Measurements from ENCODE around the gene DTHD1. TPM values are rescaled to one million over a fixed set of nuclear protein-coding genes. Genes with fewer than 3 reads are reported as not detected.

Gene DTHD1
- total and polyA plus RNA-seq, 10 of the 15 experiments (the other 5 are each of a cell fraction or from before 2014, with no cell fraction given) = 0.05 to 2.8 (median 1.4) TPM

DNA sequence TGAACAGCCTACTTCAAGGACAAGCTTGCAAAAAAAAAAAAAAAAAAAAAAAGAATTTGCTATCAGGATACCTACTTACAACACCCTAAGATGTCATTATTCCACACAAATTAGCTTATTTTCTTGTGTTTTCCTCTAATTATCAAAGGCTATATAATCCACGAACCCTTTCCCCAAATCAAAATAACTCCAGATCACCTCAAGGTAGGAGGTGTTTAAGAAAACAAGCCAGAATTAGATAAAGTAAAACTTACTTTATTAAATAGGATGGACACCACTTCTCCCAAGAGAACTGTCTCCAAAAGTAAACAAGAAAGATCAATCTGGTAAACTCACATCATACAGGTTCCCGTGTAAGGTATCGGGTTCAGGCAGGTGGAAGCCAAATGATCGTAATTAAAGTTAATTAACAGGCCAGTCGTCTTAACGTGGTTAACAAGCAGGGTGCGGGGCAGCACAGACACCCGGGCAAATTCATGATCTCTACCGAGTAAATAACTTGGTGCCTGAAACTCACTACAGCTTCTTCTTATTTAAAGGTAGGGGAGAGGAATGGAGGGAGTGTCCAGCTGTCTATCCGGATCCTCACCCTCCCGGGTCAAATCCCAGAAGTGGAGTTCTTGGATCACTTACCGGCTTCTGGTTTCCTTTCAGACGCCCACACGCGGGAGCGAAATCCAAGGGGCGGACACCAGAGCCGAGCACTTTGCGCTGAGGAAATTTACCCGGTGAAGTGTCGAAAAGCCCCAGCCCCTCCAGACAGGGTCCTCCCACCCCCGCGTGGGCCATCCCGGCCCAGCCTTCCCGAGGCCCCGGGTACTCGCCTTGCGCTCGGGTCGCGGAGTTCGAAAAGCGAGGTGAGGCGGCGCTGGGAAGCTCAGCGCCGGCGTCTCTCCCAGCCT, 37.8 kb upstream of the DTHD1 start:
- DNase-seq (ENCODE audit: low read depth, low spot score) (no peak), ATAC-seq (peak; percentile 43), FAIRE-seq (peak; percentile 38)
- POLR2A ChIA-PET = interaction anchor here (0.6 to 2.4 kb wide), 18 partner anchors 9 to 290 kb away, joined by 3 to 10 read pairs (median 4); no protein-coding TSS in a partner anchor
- SMC1A ChIA-PET (ENCODE audit: uncharacterized antibody, unreplicated experiment) = interaction anchor here (0.6 to 6.9 kb wide), 40 partner anchors 9 to 1918 kb away, joined by 3 to 78 read pairs (median 5); no protein-coding TSS in a partner anchor
- in situ Hi-C loops (cut with MboI) (loop anchor here (5.0 kb wide), 1 partner anchor 79 kb away; no protein-coding TSS in a partner anchor), intact Hi-C loops (cut with micrococcal nuclease; ENCODE audit: unreplicated experiment) (loop anchor here (1.0 to 5.0 kb wide), 5 partner anchors 43 to 1649 kb away; partner anchors contain the start of gene TBC1D1)
- TSS peak; percentile 50 for BruUV-seq (replicated peaks)
- no peaks in the 10 kb centered on the region for H3K4me1 ChIP-seq (ENCODE audit: control insufficient read depth, insufficient read depth, low read length)
- H4K20me1 ChIP-seq (ENCODE audit: control insufficient read depth, insufficient read depth) = no peaks in the 10 kb centered on the region
- RAD21 ChIA-PET (ENCODE audit: unreplicated experiment) = interaction anchor here (0.6 to 4.5 kb wide), 34 partner anchors 9 to 268 kb away, joined by 3 to 51 read pairs (median 5); no protein-coding TSS in a partner anchor
- no peaks in the 10 kb centered on the region for H3K27me3 ChIP-seq (replicated peaks in 1 of 2; ENCODE audit: control insufficient read depth in 2 of 2, insufficient read depth in 2 of 2, low read length in 1 of 2)
- H2AFZ ChIP-seq (ENCODE audit: control insufficient read depth, low read depth, low read length) = peak overlapping the region; percentile 87
- peak overlapping the region; percentile 72 for H3K4me2 ChIP-seq (ENCODE audit: control insufficient read depth, insufficient read depth)
- CTCF ChIA-PET = interaction anchor here (0.6 to 4.5 kb wide), 20 partner anchors 9 to 1213 kb away, joined by 3 to 23 read pairs (median 4); no protein-coding TSS in a partner anchor
- peak overlapping the region; percentile 88 for H3K27ac ChIP-seq (ENCODE audit: control insufficient read depth, insufficient read depth)
- H3K4me3 ChIP-seq = peak overlapping the region; percentile 84
- H3K9ac ChIP-seq (ENCODE audit: control insufficient read depth, insufficient read depth, low read length) = peak overlapping the region; percentile 94
- under 1% methylated on average over 29 of the region's 38 CpGs for WGBS (ENCODE audit: insufficient coverage, insufficient replicate concordance, low lambda C conversion rate, missing lambda C conversion rate)
- H3K79me2 ChIP-seq (ENCODE audit: control insufficient read depth, insufficient read depth, low read length) = peaks cover 55% of the 10 kb centered on the region
- peaks cover 2% of the 10 kb centered on the region; the same call in 2 of the 3 replicates for H3K9me3 ChIP-seq (replicated peaks; ENCODE audit: control insufficient read depth, insufficient read depth, low read length)
- H3K36me3 ChIP-seq (ENCODE audit: control insufficient read depth in 2 of 2, insufficient read depth in 2 of 2, low read length in 1 of 2) = no peaks in the 10 kb centered on the region
- TF ChIP-seq, protein P1, sequence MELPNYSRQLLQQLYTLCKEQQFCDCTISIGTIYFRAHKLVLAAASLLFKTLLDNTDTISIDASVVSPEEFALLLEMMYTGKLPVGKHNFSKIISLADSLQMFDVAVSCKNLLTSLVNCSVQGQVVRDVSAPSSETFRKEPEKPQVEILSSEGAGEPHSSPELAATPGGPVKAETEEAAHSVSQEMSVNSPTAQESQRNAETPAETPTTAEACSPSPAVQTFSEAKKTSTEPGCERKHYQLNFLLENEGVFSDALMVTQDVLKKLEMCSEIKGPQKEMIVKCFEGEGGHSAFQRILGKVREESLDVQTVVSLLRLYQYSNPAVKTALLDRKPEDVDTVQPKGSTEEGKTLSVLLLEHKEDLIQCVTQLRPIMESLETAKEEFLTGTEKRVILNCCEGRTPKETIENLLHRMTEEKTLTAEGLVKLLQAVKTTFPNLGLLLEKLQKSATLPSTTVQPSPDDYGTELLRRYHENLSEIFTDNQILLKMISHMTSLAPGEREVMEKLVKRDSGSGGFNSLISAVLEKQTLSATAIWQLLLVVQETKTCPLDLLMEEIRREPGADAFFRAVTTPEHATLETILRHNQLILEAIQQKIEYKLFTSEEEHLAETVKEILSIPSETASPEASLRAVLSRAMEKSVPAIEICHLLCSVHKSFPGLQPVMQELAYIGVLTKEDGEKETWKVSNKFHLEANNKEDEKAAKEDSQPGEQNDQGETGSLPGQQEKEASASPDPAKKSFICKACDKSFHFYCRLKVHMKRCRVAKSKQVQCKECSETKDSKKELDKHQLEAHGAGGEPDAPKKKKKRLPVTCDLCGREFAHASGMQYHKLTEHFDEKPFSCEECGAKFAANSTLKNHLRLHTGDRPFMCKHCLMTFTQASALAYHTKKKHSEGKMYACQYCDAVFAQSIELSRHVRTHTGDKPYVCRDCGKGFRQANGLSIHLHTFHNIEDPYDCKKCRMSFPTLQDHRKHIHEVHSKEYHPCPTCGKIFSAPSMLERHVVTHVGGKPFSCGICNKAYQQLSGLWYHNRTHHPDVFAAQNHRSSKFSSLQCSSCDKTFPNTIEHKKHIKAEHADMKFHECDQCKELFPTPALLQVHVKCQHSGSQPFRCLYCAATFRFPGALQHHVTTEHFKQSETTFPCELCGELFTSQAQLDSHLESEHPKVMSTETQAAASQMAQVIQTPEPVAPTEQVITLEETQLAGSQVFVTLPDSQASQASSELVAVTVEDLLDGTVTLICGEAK (IDR thresholded peaks at IDR 0.05; ENCODE audit: borderline replicate concordance) = peak; percentile 23; the same call in 1 of the 2 replicates
- TF ChIP-seq, protein P2, sequence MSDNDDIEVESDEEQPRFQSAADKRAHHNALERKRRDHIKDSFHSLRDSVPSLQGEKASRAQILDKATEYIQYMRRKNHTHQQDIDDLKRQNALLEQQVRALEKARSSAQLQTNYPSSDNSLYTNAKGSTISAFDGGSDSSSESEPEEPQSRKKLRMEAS (IDR thresholded peaks at IDR 0.05; ENCODE audit: low read depth, low read length) = 0 out of 2 replicates have a peak, but pooled peaks have one; percentile 4
- TF ChIP-seq MTA3 (IDR thresholded peaks at IDR 0.05; ENCODE audit: borderline replicate concordance, low read length) = 0 out of 2 replicates have a peak, but pooled peaks have one; percentile 63
- TF ChIP-seq NFIC (IDR thresholded peaks at IDR 0.05; ENCODE audit: low read depth, low read length) = peak; percentile 18; the same call in 1 of the 2 replicates
- TF ChIP-seq MTA2 (IDR thresholded peaks at IDR 0.05; ENCODE audit: low read depth) = peak; percentile 39; the same call in 1 of the 2 replicates
- no peak for TF ChIP-seq ZSCAN29 (IDR thresholded peaks at IDR 0.05)
- TF ChIP-seq, protein P3, sequence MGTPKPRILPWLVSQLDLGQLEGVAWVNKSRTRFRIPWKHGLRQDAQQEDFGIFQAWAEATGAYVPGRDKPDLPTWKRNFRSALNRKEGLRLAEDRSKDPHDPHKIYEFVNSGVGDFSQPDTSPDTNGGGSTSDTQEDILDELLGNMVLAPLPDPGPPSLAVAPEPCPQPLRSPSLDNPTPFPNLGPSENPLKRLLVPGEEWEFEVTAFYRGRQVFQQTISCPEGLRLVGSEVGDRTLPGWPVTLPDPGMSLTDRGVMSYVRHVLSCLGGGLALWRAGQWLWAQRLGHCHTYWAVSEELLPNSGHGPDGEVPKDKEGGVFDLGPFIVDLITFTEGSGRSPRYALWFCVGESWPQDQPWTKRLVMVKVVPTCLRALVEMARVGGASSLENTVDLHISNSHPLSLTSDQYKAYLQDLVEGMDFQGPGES (IDR thresholded peaks at IDR 0.05) = no peak
- 0 out of 2 replicates have a peak, but pooled peaks have one; percentile 19 for TF ChIP-seq MLLT1 (IDR thresholded peaks at IDR 0.05)
- TF ChIP-seq ZNF384 (IDR thresholded peaks at IDR 0.05; ENCODE audit: borderline replicate concordance, low read depth, low read length) = peak; percentile 34; the same call in 1 of the 2 replicates
- 0 out of 2 replicates have a peak, but pooled peaks have one; percentile 26 for TF ChIP-seq RELB (IDR thresholded peaks at IDR 0.05; ENCODE audit: low read depth)
- TF ChIP-seq EGR1 (IDR thresholded peaks at IDR 0.05; ENCODE audit: borderline replicate concordance in 1 of 2, low read depth in 2 of 2, low read length in 2 of 2) = peak in 1 of 2 experiments; percentile 29; a peak in 1 of 3 replicates
